Body of pancreas (tissue), 4 donors: ENCODE results near the gene EXOC3.

Experiments used
- POLR2A ChIP-seq, 3 donors: fragments of 450-650 bp; IDR thresholded peaks; one replicate each; pipeline ENCODE4 v1.6.1; 2016; ENCODE audit warnings: antibody characterized with exemption in 3 of 3, mild to moderate bottlenecking in 2 of 3
- TF ChIP-seq, protein P1 (sequence below), 7 experiments: fragments of 450-650 bp in 4 of 7; fragments of 200-600 bp in 3 of 7; sonication (generic) in 3 of 7; IDR thresholded peaks; one replicate each; pipeline ENCODE4 v1.5.1; 2016 to 2019; ENCODE audit warnings: antibody characterized with exemption in 7 of 7

DNA sequence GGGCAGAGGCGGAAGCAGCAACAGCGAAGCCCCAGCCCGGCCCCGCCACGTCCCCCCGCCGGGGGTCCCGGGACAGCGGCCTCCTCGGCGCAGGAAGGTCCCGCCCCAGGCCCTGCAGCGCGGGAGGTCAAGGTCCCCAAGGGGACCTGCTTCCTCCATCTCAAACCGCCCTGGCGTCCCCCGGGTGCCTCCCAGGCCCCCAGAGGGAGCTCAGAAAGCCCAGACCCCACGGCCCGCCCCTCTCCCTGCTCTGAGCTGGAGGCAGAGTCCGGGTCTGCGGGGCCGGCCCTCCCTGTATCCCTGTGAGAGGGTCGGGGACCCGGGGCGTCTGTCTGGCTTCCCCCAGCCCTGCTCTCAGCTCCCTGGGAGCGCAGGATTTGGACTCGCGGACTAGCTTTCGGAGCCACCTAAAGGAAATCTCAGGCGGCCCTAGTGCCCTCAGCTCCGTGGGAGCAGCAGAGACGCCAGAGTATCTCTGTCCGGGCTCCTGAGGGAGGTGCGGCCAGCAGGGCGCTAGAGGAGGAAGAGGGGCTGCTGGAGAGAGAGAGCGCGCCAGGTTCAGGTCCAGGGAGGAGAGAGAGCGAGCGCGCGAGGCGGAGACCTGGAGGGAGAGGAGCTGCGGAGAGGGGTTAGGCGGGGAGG, 30.7 kb downstream of the EXOC3 start:
- TF ChIP-seq, protein P1, sequence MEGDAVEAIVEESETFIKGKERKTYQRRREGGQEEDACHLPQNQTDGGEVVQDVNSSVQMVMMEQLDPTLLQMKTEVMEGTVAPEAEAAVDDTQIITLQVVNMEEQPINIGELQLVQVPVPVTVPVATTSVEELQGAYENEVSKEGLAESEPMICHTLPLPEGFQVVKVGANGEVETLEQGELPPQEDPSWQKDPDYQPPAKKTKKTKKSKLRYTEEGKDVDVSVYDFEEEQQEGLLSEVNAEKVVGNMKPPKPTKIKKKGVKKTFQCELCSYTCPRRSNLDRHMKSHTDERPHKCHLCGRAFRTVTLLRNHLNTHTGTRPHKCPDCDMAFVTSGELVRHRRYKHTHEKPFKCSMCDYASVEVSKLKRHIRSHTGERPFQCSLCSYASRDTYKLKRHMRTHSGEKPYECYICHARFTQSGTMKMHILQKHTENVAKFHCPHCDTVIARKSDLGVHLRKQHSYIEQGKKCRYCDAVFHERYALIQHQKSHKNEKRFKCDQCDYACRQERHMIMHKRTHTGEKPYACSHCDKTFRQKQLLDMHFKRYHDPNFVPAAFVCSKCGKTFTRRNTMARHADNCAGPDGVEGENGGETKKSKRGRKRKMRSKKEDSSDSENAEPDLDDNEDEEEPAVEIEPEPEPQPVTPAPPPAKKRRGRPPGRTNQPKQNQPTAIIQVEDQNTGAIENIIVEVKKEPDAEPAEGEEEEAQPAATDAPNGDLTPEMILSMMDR (IDR thresholded peaks at IDR 0.05) = no peak
- TF ChIP-seq POLR2A (IDR thresholded peaks at IDR 0.05) = no peak
